ENCODE results near the gene P2RX7. TPM values are rescaled to one million over a fixed set of nuclear protein-coding genes. Genes with fewer than 3 reads are reported as not detected.

P2RX7 gene
- total RNA-seq, 1 donor from 2014 or later: not detected

DNA sequence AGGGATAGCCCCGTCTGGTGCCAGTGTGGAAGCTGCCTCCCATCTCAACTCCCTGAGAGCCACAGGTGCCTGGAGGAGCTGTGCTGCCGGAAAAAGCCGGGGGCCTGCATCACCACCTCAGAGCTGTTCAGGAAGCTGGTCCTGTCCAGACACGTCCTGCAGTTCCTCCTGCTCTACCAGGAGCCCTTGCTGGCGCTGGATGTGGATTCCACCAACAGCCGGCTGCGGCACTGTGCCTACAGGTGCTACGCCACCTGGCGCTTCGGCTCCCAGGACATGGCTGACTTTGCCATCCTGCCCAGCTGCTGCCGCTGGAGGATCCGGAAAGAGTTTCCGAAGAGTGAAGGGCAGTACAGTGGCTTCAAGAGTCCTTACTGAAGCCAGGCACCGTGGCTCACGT is 51.7 kb downstream of the P2RX7 start:
- H3K27ac Mint-ChIP-seq (ENCODE audit: unreplicated experiment): no peak overlapping the region
- no peak for TF ChIP-seq CTCF (IDR thresholded peaks at IDR 0.05; ENCODE audit: partially characterized antibody, unreplicated experiment)
- no peaks in the 10 kb centered on the region for H3K27me3 Mint-ChIP-seq (ENCODE audit: unreplicated experiment)
- no peaks in the 10 kb centered on the region for H3K9me3 Mint-ChIP-seq (ENCODE audit: unreplicated experiment)
- DNase-seq: no peak
- H3K4me3 Mint-ChIP-seq (ENCODE audit: unreplicated experiment): no peak overlapping the region
- H3K4me1 Mint-ChIP-seq (ENCODE audit: low read depth, unreplicated experiment): no peaks in the 10 kb centered on the region
- peaks cover 5% of the 10 kb centered on the region for H3K36me3 Mint-ChIP-seq (ENCODE audit: unreplicated experiment)

DNA sequence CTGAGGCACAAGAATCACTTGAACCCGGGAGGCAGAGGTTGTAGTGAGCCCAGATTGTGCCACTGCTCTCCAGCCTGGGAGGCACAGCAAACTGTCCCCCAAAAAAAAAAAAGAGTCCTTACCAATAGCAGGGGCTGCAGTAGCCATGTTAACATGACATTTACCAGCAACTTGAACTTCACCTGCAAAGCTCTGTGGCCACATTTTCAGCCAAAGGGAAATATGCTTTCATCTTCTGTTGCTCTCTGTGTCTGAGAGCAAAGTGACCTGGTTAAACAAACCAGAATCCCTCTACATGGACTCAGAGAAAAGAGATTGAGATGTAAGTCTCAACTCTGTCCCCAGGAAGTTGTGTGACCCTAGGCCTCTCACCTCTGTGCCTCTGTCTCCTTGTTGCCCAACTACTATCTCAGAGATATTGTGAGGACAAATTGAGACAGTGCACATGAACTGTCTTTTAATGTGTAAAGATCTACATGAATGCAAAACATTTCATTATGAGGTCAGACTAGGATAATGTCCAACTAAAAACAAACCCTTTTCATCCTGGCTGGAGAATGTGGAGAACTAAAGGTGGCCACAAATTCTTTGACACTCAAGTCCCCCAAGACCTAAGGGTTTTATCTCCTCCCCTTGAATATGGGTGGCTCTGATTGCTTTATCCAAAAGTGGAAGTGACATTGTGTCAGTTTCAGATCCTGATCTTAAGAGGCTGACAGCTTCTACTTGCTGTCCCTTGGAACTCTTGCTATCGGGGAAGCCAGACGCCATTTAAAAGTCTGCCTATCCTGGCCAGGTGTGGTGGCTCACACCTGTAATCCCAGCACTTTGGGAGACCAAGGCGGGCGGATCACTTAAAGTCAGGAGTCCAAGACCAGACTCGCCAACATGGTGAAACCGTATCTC is 52.6 kb downstream of the P2RX7 start:
- no peak for TF ChIP-seq CTCF (IDR thresholded peaks at IDR 0.05; ENCODE audit: partially characterized antibody, unreplicated experiment)
- Mint-ChIP-seq H3K27me3 (ENCODE audit: unreplicated experiment) (peaks cover 2% of the 10 kb centered on the region), H3K4me3 (ENCODE audit: unreplicated experiment) (no peak overlapping the region), H3K9me3 (ENCODE audit: unreplicated experiment) (no peaks in the 10 kb centered on the region), H3K27ac (ENCODE audit: unreplicated experiment) (no peak overlapping the region), H3K4me1 (ENCODE audit: low read depth, unreplicated experiment) (no peaks in the 10 kb centered on the region), H3K36me3 (ENCODE audit: unreplicated experiment) (peaks cover 5% of the 10 kb centered on the region)
- no peak for DNase-seq

DNA sequence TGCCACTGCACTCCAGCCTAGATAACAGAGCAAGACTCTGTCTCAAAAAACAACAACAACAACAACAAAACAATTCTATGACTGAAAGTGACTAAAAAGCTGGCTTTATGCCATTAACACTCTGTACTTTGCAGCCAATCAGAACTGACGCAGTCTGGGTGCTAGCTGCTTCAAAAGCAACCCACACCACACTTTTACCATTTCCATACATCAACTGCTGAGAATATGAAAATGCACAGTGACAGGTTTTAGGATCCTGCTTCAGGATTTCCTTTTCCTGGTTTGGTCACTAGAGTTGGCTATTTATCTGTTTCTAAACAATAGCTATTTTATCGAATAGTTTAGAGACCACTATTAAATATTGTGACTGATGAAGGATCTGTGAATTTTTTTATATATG is 54.1 kb downstream of the P2RX7 start:
- Mint-ChIP-seq H3K9me3 (ENCODE audit: unreplicated experiment) (no peaks in the 10 kb centered on the region), H3K36me3 (ENCODE audit: unreplicated experiment) (peaks cover 5% of the 10 kb centered on the region), H3K4me1 (ENCODE audit: low read depth, unreplicated experiment) (no peaks in the 10 kb centered on the region), H3K27me3 (ENCODE audit: unreplicated experiment) (peaks cover 2% of the 10 kb centered on the region), H3K4me3 (ENCODE audit: unreplicated experiment) (no peak overlapping the region), H3K27ac (ENCODE audit: unreplicated experiment) (no peak overlapping the region)
- DNase-seq: no peak
- TF ChIP-seq CTCF (IDR thresholded peaks at IDR 0.05; ENCODE audit: partially characterized antibody, unreplicated experiment): no peak

DNA sequence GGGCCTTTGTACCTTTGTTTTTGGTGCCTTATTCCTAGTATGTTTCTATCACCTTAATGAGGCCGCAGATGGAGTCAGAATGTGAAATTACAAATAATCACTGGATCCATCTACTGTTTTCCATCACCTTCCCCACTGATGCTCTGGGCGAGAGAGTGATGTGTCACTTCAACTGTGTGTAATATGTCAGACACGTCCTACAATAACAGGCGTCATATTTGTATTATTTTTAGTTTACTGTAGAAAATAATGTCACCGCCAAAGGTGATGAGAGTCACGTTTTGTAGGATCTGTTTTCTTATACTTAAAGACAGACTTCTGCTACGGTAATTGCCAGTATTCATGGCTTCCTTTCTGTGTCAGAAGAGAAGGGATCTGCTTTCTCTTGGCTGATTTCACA is 54.8 kb downstream of the P2RX7 start:
- Mint-ChIP-seq H3K36me3 (ENCODE audit: unreplicated experiment) (no peaks in the 10 kb centered on the region), H3K9me3 (ENCODE audit: unreplicated experiment) (no peaks in the 10 kb centered on the region), H3K4me1 (ENCODE audit: low read depth, unreplicated experiment) (no peaks in the 10 kb centered on the region), H3K27ac (ENCODE audit: unreplicated experiment) (no peak overlapping the region), H3K4me3 (ENCODE audit: unreplicated experiment) (no peak overlapping the region), H3K27me3 (ENCODE audit: unreplicated experiment) (peaks cover 2% of the 10 kb centered on the region)
- no peak for TF ChIP-seq CTCF (IDR thresholded peaks at IDR 0.05; ENCODE audit: partially characterized antibody, unreplicated experiment)
- DNase-seq: no peak

DNA sequence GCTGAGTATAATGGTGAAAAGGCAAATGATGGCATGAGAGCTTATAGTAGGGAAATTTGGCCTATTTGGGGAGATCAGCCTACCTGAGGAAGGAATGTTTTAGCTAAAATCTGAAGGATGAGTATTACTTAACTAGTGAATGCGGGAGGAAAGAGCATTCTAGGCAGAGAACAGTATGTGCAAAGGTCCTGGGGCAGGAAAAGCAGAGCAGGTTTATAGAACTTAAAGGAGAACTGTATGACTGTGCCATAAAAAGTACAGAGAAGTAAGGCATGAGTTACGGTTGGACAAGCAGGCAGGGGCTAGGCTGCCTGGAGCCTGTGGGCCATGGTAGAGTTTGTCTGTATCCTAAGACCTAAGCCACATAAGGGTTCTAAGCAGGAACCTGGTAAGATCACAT is 55.6 kb downstream of the P2RX7 start:
- no peaks in the 10 kb centered on the region for H3K4me1 Mint-ChIP-seq (ENCODE audit: low read depth, unreplicated experiment)
- no peak overlapping the region for H3K27ac Mint-ChIP-seq (ENCODE audit: unreplicated experiment)
- H3K9me3 Mint-ChIP-seq (ENCODE audit: unreplicated experiment): no peaks in the 10 kb centered on the region
- H3K27me3 Mint-ChIP-seq (ENCODE audit: unreplicated experiment): peaks cover 2% of the 10 kb centered on the region
- no peak for DNase-seq
- H3K36me3 Mint-ChIP-seq (ENCODE audit: unreplicated experiment): no peaks in the 10 kb centered on the region
- H3K4me3 Mint-ChIP-seq (ENCODE audit: unreplicated experiment): no peak overlapping the region
- TF ChIP-seq CTCF (IDR thresholded peaks at IDR 0.05; ENCODE audit: partially characterized antibody, unreplicated experiment): no peak
